Measurements from ENCODE around the gene MIF4GD. TPM values are rescaled to one million over a fixed set of nuclear protein-coding genes. Genes with fewer than 3 reads are reported as not detected.
"Not testable (repeated sequence)": the region's sequence is repeated elsewhere in the genome, so short reads cannot be mapped to it uniquely, and the experiment has no call there.

MIF4GD gene
- total RNA-seq, 2 donors from 2014 or later, result 32.5 to 70.1 TPM

GRCh38 chr17:75288359-75288758 is 17.3 kb upstream of the MIF4GD start:
- DNase-seq (ENCODE audit: low spot score) (no peak), ATAC-seq (ENCODE audit: insufficient number of reproducible peaks, low FRiP score, low read depth) (no peak)
- H3K9me3 ChIP-seq, result no peaks in the 10 kb centered on the region
- peak overlapping the region; percentile 82 for H3K4me3 ChIP-seq
- TF ChIP-seq, protein P1, sequence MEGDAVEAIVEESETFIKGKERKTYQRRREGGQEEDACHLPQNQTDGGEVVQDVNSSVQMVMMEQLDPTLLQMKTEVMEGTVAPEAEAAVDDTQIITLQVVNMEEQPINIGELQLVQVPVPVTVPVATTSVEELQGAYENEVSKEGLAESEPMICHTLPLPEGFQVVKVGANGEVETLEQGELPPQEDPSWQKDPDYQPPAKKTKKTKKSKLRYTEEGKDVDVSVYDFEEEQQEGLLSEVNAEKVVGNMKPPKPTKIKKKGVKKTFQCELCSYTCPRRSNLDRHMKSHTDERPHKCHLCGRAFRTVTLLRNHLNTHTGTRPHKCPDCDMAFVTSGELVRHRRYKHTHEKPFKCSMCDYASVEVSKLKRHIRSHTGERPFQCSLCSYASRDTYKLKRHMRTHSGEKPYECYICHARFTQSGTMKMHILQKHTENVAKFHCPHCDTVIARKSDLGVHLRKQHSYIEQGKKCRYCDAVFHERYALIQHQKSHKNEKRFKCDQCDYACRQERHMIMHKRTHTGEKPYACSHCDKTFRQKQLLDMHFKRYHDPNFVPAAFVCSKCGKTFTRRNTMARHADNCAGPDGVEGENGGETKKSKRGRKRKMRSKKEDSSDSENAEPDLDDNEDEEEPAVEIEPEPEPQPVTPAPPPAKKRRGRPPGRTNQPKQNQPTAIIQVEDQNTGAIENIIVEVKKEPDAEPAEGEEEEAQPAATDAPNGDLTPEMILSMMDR (IDR thresholded peaks at IDR 0.05), result no peak
- peaks cover 0 to 6% of the 10 kb centered on the region in 2 donors for H3K4me1 ChIP-seq (ENCODE audit: control insufficient read depth in 1 of 2, low read depth in 2 of 2)
- H3K27me3 ChIP-seq (replicated peaks; ENCODE audit: insufficient read depth), result no peaks in the 10 kb centered on the region
- no peak overlapping the region for H3K27ac ChIP-seq
- H3K36me3 ChIP-seq, result peaks cover 4% of the 10 kb centered on the region

DNA sequence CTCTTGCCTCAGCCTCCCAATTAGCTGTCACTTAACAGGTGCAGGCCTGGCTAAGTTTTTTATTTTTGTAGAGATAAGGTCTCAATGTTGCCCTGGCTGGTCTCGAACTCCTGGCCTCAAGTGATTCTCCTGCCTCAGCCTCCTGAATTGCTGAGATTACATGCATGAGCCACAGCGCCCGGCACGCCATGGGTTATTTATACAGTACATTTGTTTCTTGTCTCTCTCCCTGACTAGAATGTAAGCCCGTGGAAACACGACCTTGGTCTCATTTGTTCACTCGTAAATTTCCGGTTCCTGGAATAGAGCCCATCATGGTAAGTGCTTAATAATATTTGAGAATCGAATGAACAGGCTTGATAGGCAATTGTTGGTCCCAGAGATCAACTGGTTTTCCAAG is 16.2 kb upstream of the MIF4GD start:
- peaks cover 0 to 6% of the 10 kb centered on the region in 2 donors for H3K4me1 ChIP-seq (ENCODE audit: control insufficient read depth in 1 of 2, low read depth in 2 of 2)
- H3K4me3 ChIP-seq, result no peak overlapping the region
- H3K27me3 ChIP-seq (replicated peaks; ENCODE audit: insufficient read depth), result no peaks in the 10 kb centered on the region
- no peak overlapping the region for H3K27ac ChIP-seq
- DNase-seq (ENCODE audit: low spot score) (no peak), ATAC-seq (ENCODE audit: insufficient number of reproducible peaks, low FRiP score, low read depth) (no peak)
- no peaks in the 10 kb centered on the region for H3K9me3 ChIP-seq
- peaks cover 4% of the 10 kb centered on the region for H3K36me3 ChIP-seq
- TF ChIP-seq, protein P1 (IDR thresholded peaks at IDR 0.05), result no peak

DNA sequence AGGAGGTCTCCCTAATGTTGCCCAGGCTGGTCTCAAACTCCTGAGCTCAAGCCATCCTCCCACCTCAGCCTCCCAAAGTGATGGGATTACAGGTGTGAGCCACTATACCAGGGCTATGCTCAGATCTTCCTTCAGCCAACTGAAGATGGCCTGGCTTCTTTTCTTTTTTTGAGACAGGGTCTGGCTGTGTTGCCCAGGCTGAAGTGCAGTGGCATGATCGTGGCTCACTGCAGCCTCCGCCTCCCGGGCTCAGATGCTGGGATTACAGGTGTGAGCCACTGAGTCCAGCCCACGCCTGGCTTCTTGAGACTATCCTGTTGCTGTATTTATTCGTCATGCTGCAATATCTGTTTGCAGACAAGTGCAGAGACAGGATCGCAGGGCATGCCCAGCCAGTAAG is 14.1 kb upstream of the MIF4GD start:
- Histone ChIP-seq H3K36me3 (peaks cover 4% of the 10 kb centered on the region), H3K9me3 (no peaks in the 10 kb centered on the region)
- no peak for ATAC-seq (ENCODE audit: insufficient number of reproducible peaks, low FRiP score, low read depth)

GRCh38 chr17:75280189-75280588 is 9.2 kb upstream of the MIF4GD start:
- not testable (repeated sequence) for DNase-seq (ENCODE audit: low spot score); H3K36me3 ChIP-seq; H3K4me1 ChIP-seq (ENCODE audit: control insufficient read depth in 1 of 2, low read depth in 2 of 2); H3K27ac ChIP-seq; ATAC-seq (ENCODE audit: insufficient number of reproducible peaks, low FRiP score, low read depth); H3K9me3 ChIP-seq; H3K27me3 ChIP-seq (replicated peaks; ENCODE audit: insufficient read depth); H3K4me3 ChIP-seq

More for the DNA sequence above, 14.1 kb upstream of the MIF4GD start:
- no peak for DNase-seq (ENCODE audit: low spot score)
- Histone ChIP-seq H3K4me3 (no peak overlapping the region), H3K4me1 (ENCODE audit: control insufficient read depth in 1 of 2, low read depth in 2 of 2) (peaks cover 0 to 6% of the 10 kb centered on the region in 2 donors), H3K27ac (no peak overlapping the region), H3K27me3 (replicated peaks; ENCODE audit: insufficient read depth) (no peaks in the 10 kb centered on the region)
- TF ChIP-seq, protein P1 (IDR thresholded peaks at IDR 0.05), result no peak

DNA sequence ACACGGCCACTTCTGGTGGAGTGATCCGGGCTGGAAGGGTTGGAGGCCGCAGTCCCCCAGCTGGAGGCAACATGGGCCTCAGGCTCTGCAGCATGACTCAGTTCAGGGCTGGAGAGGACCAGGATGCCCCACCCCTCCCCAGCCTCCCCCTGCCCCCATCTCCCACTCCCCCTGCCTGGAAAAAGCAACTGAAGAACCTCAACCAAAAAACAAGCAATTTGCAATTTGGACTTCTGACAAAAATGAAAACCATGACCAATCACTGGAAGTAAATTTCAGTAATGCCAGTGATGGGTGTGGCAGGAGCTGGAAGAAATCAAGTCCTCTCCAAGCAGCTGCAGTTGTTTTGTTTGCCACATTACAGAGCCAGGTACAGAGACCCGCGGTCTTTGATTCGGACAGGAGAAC is 6.6 kb upstream of the MIF4GD start:
- Histone ChIP-seq H3K27ac (no peak overlapping the region), H3K27me3 (replicated peaks; ENCODE audit: insufficient read depth) (no peaks in the 10 kb centered on the region)
- ATAC-seq (ENCODE audit: insufficient number of reproducible peaks, low FRiP score, low read depth), result no peak

More for the DNA sequence above, 6.6 kb upstream of the MIF4GD start:
- no peak for DNase-seq (ENCODE audit: low spot score)
- H3K36me3 ChIP-seq, result peaks cover 5% of the 10 kb centered on the region
- TF ChIP-seq, protein P1 (IDR thresholded peaks at IDR 0.05), result no peak
- peaks cover under 1 to 5% of the 10 kb centered on the region in 2 donors for H3K4me1 ChIP-seq (ENCODE audit: control insufficient read depth in 1 of 2, low read depth in 2 of 2)
- no peak overlapping the region for H3K4me3 ChIP-seq
- no peaks in the 10 kb centered on the region for H3K9me3 ChIP-seq
